ENCODE data around the gene RHEB. TPM values are rescaled to one million over a fixed set of nuclear protein-coding genes. Genes with fewer than 3 reads are reported as not detected.

Gene RHEB
- total RNA-seq, 1 donor = 98.8 TPM

DNA sequence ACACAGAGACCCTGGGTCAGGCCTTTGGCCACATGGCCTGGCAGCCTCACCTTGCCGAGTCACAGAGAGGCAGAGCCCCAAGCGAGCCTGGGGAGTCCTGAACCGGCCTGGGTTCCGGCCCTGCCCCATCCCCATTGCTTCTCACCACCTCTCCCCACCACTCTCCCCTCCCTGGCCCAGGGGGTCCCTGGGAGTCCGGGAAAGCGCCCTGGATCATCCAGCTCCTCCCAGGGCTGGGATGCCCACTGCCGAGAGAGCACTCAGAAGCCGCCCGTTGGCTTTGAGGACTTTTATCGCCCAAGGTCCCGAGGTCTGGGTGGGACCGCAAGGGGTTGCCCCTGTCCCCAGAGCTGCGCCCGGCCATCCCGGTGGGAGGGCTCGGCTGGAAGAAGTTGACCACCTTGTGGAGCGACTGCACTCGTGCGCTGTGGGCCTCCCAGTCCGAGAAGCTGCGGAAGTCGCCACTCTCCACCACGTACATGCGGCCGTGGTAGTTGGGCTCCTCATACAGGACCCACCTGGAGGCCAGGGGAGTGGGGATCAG lies 87.9 kb downstream of the RHEB start:
- TF ChIP-seq, protein P1, sequence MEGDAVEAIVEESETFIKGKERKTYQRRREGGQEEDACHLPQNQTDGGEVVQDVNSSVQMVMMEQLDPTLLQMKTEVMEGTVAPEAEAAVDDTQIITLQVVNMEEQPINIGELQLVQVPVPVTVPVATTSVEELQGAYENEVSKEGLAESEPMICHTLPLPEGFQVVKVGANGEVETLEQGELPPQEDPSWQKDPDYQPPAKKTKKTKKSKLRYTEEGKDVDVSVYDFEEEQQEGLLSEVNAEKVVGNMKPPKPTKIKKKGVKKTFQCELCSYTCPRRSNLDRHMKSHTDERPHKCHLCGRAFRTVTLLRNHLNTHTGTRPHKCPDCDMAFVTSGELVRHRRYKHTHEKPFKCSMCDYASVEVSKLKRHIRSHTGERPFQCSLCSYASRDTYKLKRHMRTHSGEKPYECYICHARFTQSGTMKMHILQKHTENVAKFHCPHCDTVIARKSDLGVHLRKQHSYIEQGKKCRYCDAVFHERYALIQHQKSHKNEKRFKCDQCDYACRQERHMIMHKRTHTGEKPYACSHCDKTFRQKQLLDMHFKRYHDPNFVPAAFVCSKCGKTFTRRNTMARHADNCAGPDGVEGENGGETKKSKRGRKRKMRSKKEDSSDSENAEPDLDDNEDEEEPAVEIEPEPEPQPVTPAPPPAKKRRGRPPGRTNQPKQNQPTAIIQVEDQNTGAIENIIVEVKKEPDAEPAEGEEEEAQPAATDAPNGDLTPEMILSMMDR (IDR thresholded peaks at IDR 0.05; ENCODE audit: insufficient read depth, low read length) = no peak
- no peak overlapping the region for H3K4me3 ChIP-seq (ENCODE audit: low read depth, low read length)
- DNase-seq (ENCODE audit: low read depth) = no peak

DNA sequence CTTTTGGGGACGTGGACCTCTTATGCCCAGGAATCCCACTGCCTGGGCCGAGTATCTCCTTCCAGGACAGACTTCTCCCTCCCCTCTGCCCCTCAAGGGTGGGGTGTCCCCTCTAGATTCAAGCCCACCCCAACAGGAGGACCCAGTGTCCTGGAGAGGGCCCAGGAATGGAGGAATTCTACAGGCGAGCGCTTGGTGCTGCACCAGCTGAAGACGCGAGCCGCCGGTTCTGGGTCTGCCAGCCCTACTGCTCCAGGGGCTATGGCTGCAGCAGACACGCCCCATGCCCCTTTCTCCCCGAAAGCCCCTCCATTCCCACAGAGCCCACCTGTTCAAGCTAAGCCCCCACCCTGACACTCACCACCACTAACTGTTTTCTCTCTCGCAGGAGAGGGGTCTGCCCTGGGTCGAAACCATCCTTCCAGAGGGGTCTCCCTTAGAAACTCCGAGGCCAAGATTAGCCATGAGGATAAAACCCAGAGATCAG lies 88.4 kb downstream of the RHEB start:
- no peak for DNase-seq (ENCODE audit: low read depth)
- TF ChIP-seq, protein P1 (IDR thresholded peaks at IDR 0.05; ENCODE audit: insufficient read depth, low read length) = no peak

DNA sequence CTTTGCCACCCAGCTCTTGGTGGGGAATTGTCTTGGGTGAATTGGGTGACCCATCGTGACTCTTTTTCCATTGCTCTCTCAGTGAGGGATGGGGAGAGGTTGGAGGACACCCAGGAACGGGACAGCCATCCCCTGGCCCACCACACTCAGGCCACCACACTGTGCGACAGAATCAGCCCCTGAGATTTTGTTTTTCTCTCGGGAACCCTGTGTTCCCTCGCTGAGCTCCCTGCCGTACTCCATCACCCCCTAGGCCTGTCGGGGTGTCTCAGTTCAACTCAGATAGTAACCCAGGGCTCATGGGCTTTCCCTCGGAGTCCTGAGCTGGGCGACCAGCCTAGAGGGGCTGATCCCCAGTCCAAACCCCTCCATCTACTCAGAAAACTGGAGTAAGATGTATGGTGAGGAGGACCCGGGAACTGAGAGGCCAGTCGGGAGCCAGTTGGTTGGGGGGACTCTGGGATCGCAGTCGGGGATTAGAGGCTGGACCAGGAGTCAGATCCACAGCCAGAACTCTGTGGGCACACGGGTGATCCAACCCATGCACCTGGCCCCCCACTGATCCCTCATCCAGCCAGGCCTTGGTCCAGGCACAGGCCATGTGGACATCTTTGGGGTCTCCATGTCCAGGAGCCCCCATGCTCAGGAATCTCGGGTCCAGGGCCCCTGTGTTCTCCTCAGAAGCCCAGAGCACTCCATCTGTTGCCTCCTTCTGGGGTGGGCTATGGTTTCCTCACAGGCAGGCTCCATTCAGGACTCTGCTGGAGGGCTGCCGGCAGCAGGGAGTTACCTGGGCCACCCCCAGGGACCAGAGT lies 89.1 kb downstream of the RHEB start:
- no peak overlapping the region for H3K4me3 ChIP-seq (ENCODE audit: low read depth, low read length)
- DNase-seq (ENCODE audit: low read depth) = no peak
- TF ChIP-seq, protein P1 (IDR thresholded peaks at IDR 0.05; ENCODE audit: insufficient read depth, low read length) = no peak

More for the DNA sequence above, 88.4 kb downstream of the RHEB start:
- H3K4me3 ChIP-seq (ENCODE audit: low read depth, low read length) = no peak overlapping the region

DNA sequence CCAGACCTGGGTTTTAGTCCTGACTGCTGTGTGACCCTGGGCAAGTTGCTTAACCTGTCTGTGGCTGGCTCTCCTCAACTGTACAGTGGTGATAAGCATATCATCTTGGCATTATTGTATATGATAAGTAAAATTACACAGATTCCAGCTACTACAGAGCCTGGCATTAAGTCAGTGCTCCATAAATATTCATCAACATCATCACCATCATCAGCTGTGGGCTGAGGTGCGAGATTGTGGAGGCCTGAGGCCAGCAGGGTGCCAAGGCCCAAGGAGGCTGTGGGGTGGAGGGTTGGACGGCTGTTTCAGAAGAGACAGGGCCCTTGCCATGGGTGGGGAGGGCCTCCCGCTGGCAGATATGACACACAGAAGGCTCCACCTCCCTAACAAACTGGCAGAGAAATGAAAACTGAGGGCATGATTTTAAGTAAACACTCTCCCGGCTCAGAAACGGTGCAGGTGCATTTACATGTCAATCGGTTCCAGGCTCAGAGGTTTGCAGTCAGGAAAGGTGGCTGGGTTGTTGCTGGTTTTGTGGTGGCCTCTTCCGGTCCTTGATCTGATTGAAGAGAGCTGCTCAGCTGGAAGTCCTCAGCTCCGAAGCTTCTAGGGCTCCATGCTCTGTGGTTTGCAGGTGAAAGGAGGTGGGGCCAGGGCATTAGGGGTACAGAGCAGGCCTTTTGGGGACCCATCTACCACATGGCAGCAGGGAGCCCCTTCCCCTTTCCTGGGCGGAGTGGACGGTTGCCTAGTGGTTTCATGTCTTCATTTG lies 89.9 kb downstream of the RHEB start:
- TF ChIP-seq, protein P1 (IDR thresholded peaks at IDR 0.05; ENCODE audit: insufficient read depth, low read length) = no peak
- H3K4me3 ChIP-seq (ENCODE audit: low read depth, low read length) = no peak overlapping the region
- DNase-seq (ENCODE audit: low read depth) = peak; percentile 31

DNA sequence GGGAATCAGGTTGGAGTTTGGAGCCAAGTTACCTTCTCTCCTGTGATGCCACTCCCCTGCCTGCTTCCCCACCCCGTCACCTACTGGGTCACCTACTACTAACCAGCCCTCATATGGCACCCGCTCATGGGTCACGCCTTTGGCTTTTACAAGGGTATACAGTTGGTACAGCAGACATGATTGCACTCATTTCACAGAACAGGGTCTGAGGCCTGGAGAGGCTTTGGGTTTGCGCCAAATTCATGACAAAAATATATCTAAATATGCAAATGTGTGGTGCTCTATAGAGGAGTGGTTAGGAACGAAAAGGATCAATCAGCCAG lies 90.5 kb downstream of the RHEB start:
- TF ChIP-seq, protein P1 (IDR thresholded peaks at IDR 0.05; ENCODE audit: insufficient read depth, low read length) = no peak
- DNase-seq (ENCODE audit: low read depth) = no peak
- H3K4me3 ChIP-seq (ENCODE audit: low read depth, low read length) = no peak overlapping the region

DNA sequence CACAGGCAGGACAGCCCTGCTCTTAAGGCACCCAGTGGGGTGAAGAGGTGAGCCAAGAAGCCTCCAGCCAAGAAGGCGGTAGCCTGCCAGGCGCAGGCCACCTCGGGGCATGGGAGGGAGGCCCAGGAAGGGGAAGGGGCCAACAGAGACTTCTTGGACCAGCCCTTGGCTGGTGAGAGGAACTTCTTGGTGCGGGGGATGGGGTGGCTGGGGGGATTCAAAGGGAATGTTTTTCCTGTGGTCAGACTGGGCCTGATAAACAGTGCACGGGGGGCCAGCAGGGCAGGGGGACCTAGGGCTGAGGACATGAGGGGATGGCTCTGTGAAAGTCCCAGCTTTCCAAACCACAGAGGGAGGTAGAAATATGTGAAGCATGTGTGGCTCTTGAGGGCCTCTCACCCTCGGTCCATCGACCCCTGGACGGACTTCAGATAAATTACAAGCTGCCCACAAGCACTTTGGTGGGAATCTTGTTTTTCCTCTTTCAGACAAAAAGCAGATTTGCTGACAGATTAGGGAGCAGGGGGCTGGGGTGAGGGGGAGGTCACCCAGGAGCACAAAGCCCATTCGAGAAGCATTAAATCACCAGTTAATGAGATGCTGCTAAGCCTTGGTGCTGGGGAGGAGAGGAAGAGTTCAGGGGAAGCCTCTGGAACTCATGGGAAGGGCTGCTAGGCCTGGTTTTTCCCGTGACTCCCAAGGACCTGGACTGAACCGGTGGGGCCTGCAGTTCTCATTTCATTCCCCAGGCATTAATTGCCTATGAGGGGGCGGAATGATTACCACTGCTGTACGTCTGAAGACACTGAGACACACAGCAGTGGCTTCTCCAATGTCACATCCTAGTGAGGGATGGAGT lies 91.1 kb downstream of the RHEB start:
- TF ChIP-seq, protein P1 (IDR thresholded peaks at IDR 0.05; ENCODE audit: insufficient read depth, low read length) = no peak

More for the DNA sequence above, 91.1 kb downstream of the RHEB start:
- peak; percentile 78 for DNase-seq (ENCODE audit: low read depth)
- H3K4me3 ChIP-seq (ENCODE audit: low read depth, low read length) = no peak overlapping the region

All from fibroblast of the aortic adventitia (primary cell).